Thoracic aorta (tissue), 2 donors: ENCODE data around the gene SMG5. TPM values are rescaled to one million over a fixed set of nuclear protein-coding genes. Genes with fewer than 3 reads are reported as not detected.

ENCODE experiments used
- ATAC-seq: fragments of 150-250 bp; one replicate; pipeline ENCODE4 v1.8.0; 2017; ENCODE audit warnings: low read depth; ENCODE audit not compliant: insufficient number of reproducible peaks, low FRiP score
- DNase-seq: peaks from one replicate; pipeline ENCODE4 v3.0.0-alpha.2; 2020; ENCODE audit warnings: low spot score
- H3K27ac ChIP-seq, 2 donors: fragments of 200-600 bp; sonication (generic); 1 replicate in 1 of 2; 2 replicates in 1 of 2; pipeline ENCODE4 v1.5.1; 2016; ENCODE audit warnings: mild to moderate bottlenecking in 2 of 2, moderate library complexity in 2 of 2
- H3K27me3 ChIP-seq: fragments of 200-600 bp; sonication (generic); replicated peaks from 2 replicates; pipeline ENCODE4 v1.6.0; 2016; ENCODE audit warnings: mild to moderate bottlenecking; ENCODE audit not compliant: insufficient read depth
- H3K36me3 ChIP-seq: fragments of 200-600 bp; sonication (generic); one replicate; pipeline ENCODE4 v1.5.1; 2016
- H3K4me1 ChIP-seq, 2 donors: fragments of 200-600 bp; sonication (generic); 1 replicate in 1 of 2; 2 replicates in 1 of 2; pipeline versions ENCODE4 v1.5.1 to v1.6.0; 2016; ENCODE audit warnings: low read depth in 2 of 2, mild to moderate bottlenecking in 1 of 2; ENCODE audit not compliant: control insufficient read depth in 1 of 2
- H3K4me3 ChIP-seq: fragments of 200-600 bp; sonication (generic); 2 replicates; pipeline ENCODE4 v1.5.1; 2016; ENCODE audit warnings: mild to moderate bottlenecking
- H3K9me3 ChIP-seq: fragments of 200-600 bp; sonication (generic); 2 replicates; pipeline ENCODE4 v1.5.1; 2016
- total RNA-seq, 2 donors: library from RNA; depleted of rRNA; stranded (reverse); fragments of >200 nt; gene quantifications; one replicate each; pipeline versions ENCODE4 v1.1.0 to v1.2.3, GENCODE V29; 2016
- TF ChIP-seq, protein P1 (sequence below): fragments of 200-600 bp; sonication (generic); IDR thresholded peaks from one replicate; pipeline ENCODE4 v1.5.1; 2019; ENCODE audit warnings: antibody characterized with exemption

SMG5 gene
- total RNA-seq, 2 donors from 2014 or later: 57.8 to 72.7 TPM

DNA sequence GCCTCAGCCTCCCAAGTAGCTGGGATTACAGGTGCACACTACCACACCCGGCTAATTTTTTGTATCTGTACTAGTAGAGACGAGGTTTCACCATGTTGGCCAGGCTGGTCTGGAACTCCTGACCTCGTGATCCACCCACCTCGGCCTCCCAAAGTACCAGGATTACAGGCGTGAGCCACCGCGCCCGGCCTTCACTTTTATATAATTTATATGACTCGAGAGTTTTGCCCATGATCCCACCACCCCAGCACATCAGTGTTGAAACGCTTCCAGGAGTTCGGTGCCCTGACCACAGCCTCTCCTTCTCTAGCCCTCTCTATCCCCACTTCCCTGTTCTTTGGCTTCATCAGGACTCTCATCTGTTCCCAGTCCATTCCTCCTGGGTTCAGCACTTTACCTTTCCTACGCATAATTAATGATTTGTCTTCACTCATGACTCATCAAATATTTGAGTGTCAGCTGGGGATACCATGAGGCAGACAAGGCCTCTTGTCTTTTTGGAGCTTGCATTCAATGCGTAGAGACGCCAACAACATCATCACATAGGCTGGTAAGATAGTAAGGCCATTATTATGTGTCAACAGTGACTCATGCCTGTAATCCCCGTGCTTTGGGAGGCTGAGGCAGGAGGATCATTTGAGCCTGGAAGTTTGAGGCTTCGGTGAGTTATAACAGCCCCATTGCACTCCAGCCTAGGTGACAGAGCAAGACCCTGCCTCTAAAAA lies 68.4 kb downstream of the SMG5 start:
- Histone ChIP-seq H3K36me3 (peaks cover 16% of the 10 kb centered on the region), H3K27ac (peak overlapping the region; percentile 78 to 89), H3K9me3 (no peaks in the 10 kb centered on the region), H3K4me3 (peak overlapping the region; percentile 81), H3K27me3 (no peaks in the 10 kb centered on the region), H3K4me1 (peaks cover 21 to 31% of the 10 kb centered on the region in 2 donors)
- TF ChIP-seq, protein P1, sequence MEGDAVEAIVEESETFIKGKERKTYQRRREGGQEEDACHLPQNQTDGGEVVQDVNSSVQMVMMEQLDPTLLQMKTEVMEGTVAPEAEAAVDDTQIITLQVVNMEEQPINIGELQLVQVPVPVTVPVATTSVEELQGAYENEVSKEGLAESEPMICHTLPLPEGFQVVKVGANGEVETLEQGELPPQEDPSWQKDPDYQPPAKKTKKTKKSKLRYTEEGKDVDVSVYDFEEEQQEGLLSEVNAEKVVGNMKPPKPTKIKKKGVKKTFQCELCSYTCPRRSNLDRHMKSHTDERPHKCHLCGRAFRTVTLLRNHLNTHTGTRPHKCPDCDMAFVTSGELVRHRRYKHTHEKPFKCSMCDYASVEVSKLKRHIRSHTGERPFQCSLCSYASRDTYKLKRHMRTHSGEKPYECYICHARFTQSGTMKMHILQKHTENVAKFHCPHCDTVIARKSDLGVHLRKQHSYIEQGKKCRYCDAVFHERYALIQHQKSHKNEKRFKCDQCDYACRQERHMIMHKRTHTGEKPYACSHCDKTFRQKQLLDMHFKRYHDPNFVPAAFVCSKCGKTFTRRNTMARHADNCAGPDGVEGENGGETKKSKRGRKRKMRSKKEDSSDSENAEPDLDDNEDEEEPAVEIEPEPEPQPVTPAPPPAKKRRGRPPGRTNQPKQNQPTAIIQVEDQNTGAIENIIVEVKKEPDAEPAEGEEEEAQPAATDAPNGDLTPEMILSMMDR: no peak
- ATAC-seq (no peak), DNase-seq (no peak)

DNA sequence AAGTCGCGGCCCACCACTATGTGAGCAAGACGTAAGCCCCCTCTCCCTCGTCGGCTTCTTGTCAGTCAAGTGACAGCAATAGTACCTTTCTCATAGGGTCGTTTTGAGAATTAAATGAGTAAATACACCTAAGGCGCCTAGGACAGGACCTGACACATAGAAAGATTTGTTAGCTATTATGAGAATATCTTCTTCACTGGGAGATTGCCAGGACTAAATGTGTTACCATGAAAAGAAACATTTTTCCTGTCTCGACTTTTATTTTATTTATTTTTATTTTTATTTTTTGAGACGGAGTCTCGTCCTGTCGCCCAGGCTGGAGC lies 69.0 kb downstream of the SMG5 start:
- Histone ChIP-seq H3K27ac (peak overlapping the region; percentile 78 to 89), H3K4me1 (peaks cover 21 to 31% of the 10 kb centered on the region in 2 donors), H3K27me3 (no peaks in the 10 kb centered on the region), H3K9me3 (no peaks in the 10 kb centered on the region), H3K4me3 (peak overlapping the region; percentile 81), H3K36me3 (peaks cover 16% of the 10 kb centered on the region)
- ATAC-seq (no peak), DNase-seq (no peak)
- TF ChIP-seq, protein P1: no peak

DNA sequence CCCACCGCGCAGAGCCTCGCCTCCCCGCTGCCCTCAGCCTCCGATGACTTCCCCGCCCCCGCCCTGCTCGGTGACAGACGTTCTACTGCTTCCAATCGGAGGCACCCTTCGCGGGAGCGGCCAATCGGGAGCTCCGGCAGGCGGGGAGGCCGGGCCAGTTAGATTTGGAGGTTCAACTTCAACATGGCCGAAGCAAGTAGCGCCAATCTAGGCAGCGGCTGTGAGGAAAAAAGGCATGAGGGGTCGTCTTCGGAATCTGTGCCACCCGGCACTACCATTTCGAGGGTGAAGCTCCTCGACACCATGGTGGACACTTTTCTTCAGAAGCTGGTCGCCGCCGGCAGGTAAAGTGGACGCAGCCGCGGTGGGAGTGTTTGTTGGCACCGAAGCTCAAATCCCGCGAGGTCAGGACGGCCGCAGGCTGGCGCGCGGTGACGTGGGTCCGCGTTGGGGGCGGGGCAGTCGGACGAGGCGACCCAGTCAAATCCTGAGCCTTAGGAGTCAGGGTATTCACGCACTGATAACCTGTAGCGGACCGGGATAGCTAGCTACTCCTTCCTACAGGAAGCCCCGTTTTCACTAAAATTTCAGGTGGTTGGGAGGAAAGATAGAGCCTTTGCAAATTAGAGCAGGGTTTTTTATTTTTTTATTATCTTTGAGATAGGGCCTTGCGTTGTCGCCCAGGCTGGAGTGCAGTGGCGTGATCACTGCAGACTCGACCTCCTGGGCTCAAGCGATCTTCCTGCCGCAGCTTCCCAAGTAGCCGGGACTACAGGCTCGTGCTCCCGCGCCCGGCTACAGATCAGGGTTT lies 69.6 kb downstream of the SMG5 start, which contains the start of gene PMF1:
TSS of gene PMF1 (plus strand) at position 175 of the 811 bp plus-strand sequence. CDS start at position 184, 9 bp downstream.
- Histone ChIP-seq H3K4me3 (peak within 1 kb of the TSS; percentile 81), H3K36me3 (peaks cover 21% of the 10 kb centered on the region), H3K9me3 (no peaks in the 10 kb centered on the region), H3K27ac (peak within 1 kb of the TSS; percentile 78 to 89), H3K4me1 (peaks cover 16 to 26% of the 10 kb centered on the region in 2 donors), H3K27me3 (no peaks in the 10 kb centered on the region)
- ATAC-seq (peak; percentile 95), DNase-seq (peak; percentile 89)
- TF ChIP-seq, protein P1: no peak

DNA sequence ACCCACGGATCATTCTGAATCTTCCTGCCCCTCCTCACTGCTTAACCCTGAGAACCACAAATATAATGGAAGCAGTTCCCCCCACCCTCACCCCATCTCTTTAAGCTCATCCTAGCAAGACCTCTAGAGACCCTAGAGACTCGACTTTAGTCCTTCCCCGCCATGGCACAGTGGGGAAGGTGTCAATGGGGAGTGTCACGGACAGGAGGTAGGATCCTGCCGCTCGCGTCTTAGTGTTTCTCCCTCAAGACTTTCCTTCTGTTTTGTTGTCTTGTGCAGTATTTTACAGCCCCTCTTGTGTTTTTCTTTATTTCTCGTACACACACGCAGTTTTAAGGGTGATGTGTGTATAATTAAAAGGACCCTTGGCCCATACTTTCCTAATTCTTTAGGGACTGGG lies 70.5 kb downstream of the SMG5 start:
- peaks cover 8 to 17% of the 10 kb centered on the region in 2 donors for H3K4me1 ChIP-seq
- H3K9me3 ChIP-seq: no peaks in the 10 kb centered on the region
- peaks cover 29% of the 10 kb centered on the region for H3K36me3 ChIP-seq
- TF ChIP-seq, protein P1: no peak
- H3K27ac ChIP-seq: peak overlapping the region; percentile 78 to 89
- peak overlapping the region; percentile 81 for H3K4me3 ChIP-seq
- DNase-seq (no peak), ATAC-seq (no peak)
- H3K27me3 ChIP-seq: no peaks in the 10 kb centered on the region

DNA sequence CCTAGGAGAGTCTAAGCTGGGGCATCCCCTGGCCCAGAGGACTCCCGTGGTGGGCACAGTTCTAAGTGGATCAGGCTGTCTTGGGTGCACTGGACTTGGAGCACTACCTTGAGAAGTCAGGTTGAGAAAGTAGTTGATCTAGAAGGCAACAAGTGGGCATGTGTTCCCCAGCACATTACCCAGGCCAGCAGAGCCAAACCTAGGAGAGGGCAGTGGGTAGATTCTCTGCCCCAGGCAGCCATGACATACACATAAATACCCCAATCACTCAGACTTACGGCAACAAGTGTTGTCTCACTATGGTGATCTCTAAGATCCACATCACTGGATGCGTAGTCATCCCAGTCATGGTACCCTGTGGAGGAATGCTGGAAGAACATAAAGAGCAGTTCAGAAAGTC lies 71.4 kb downstream of the SMG5 start:
- Histone ChIP-seq H3K9me3 (no peaks in the 10 kb centered on the region), H3K27ac (no peak overlapping the region), H3K36me3 (peaks cover 36% of the 10 kb centered on the region), H3K4me1 (peaks cover 8 to 15% of the 10 kb centered on the region in 2 donors), H3K4me3 (no peak overlapping the region), H3K27me3 (no peaks in the 10 kb centered on the region)
- TF ChIP-seq, protein P1: no peak
- no peak for DNase-seq
- no peak for ATAC-seq
